ENCODE results near the gene FRY. TPM values are rescaled to one million over a fixed set of nuclear protein-coding genes. Genes with fewer than 3 reads are reported as not detected.

FRY gene
- total RNA-seq, 4 donors from 2014 or later: 32.0 to 111 (median 63.8) TPM

GRCh38 chr13:32016631-32017030 is 14.9 kb upstream of the FRY start:
- H3K27ac ChIP-seq: no peak overlapping the region
- DNase-seq: no peak
- H3K27me3 ChIP-seq: no peaks in the 10 kb centered on the region
- no peaks in the 10 kb centered on the region for H3K36me3 ChIP-seq
- intact Hi-C loops (cut with DNase I; ENCODE audit: low total_unique reads): no loop called here
- no peaks in the 10 kb centered on the region for H3K9me3 ChIP-seq
- no peak overlapping the region for H3K4me3 ChIP-seq
- no peaks in the 10 kb centered on the region for H3K4me1 ChIP-seq
- TF ChIP-seq, protein P1, sequence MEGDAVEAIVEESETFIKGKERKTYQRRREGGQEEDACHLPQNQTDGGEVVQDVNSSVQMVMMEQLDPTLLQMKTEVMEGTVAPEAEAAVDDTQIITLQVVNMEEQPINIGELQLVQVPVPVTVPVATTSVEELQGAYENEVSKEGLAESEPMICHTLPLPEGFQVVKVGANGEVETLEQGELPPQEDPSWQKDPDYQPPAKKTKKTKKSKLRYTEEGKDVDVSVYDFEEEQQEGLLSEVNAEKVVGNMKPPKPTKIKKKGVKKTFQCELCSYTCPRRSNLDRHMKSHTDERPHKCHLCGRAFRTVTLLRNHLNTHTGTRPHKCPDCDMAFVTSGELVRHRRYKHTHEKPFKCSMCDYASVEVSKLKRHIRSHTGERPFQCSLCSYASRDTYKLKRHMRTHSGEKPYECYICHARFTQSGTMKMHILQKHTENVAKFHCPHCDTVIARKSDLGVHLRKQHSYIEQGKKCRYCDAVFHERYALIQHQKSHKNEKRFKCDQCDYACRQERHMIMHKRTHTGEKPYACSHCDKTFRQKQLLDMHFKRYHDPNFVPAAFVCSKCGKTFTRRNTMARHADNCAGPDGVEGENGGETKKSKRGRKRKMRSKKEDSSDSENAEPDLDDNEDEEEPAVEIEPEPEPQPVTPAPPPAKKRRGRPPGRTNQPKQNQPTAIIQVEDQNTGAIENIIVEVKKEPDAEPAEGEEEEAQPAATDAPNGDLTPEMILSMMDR (IDR thresholded peaks at IDR 0.05): no peak
- TF ChIP-seq POLR2A (IDR thresholded peaks at IDR 0.05): no peak

DNA sequence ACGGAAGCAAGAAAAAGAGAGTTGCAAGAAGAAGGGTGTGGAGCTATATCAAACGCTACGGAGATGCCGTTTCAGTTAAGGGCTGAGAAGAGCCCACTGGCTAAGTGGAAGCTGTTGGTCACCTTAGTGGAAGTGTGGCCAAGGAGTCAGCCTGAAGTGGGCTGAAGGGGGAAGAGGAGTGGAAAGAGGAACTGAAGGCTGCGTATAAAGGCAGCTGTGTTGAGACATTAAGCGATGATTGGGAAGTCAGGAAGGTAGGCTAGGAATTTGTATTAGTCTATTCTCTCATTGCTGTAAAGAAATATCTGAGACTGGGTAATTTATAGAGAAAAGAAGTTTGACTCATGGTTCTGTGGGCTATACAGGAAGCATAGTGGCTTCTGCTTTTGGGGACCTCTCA is 14.1 kb upstream of the FRY start:
- intact Hi-C loops (cut with DNase I; ENCODE audit: low total_unique reads): no loop called here
- H3K27me3 ChIP-seq: no peaks in the 10 kb centered on the region
- no peak overlapping the region for H3K4me3 ChIP-seq
- no peaks in the 10 kb centered on the region for H3K9me3 ChIP-seq
- no peak overlapping the region for H3K27ac ChIP-seq
- TF ChIP-seq POLR2A (IDR thresholded peaks at IDR 0.05): no peak
- TF ChIP-seq, protein P1 (IDR thresholded peaks at IDR 0.05): no peak
- no peaks in the 10 kb centered on the region for H3K36me3 ChIP-seq
- no peaks in the 10 kb centered on the region for H3K4me1 ChIP-seq
- DNase-seq: no peak

- Histone ChIP-seq H3K4me3 (no peak overlapping the region), H3K27ac (no peak overlapping the region), H3K9me3 (no peaks in the 10 kb centered on the region), H3K4me1 (no peaks in the 10 kb centered on the region), H3K36me3 (no peaks in the 10 kb centered on the region), H3K27me3 (no peaks in the 10 kb centered on the region)
- intact Hi-C loops (cut with DNase I; ENCODE audit: low total_unique reads): no loop called here
- TF ChIP-seq POLR2A (IDR thresholded peaks at IDR 0.05): no peak
- TF ChIP-seq, protein P1 (IDR thresholded peaks at IDR 0.05): peak; percentile 61 to 71 (median 66)
- DNase-seq: peak; percentile 39 to 62
Observed at GRCh38 chr13:32019612-32020233, 11.9 kb upstream of the FRY start.

DNA sequence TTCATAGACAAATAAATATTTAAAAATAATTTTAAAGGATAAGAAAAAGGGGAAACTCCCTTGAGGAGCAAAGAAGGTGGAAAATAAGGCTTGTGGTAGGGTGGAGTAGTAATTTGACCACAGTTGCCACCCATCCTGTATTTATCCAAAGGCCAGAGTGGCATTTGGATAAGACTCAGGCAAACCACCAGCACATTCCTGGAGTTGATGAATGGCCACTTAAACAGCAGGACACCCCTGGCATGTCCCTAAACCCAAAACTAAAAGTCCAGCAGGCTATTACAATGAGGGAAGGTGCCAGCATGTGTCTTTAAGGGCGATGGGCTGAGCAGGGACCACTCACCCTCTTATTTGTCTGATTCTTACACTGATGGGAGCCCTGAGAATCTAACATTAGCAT is 9.8 kb upstream of the FRY start:
- no peaks in the 10 kb centered on the region for H3K4me1 ChIP-seq
- no peaks in the 10 kb centered on the region for H3K27me3 ChIP-seq
- peak overlapping the region; percentile 44 to 60 for H3K27ac ChIP-seq
- no peaks in the 10 kb centered on the region for H3K36me3 ChIP-seq
- intact Hi-C loops (cut with DNase I; ENCODE audit: low total_unique reads): no loop called here
- no peak for DNase-seq
- H3K9me3 ChIP-seq: no peaks in the 10 kb centered on the region
- no peak for TF ChIP-seq POLR2A (IDR thresholded peaks at IDR 0.05)
- TF ChIP-seq, protein P1 (IDR thresholded peaks at IDR 0.05): no peak
- H3K4me3 ChIP-seq: no peak overlapping the region

DNA sequence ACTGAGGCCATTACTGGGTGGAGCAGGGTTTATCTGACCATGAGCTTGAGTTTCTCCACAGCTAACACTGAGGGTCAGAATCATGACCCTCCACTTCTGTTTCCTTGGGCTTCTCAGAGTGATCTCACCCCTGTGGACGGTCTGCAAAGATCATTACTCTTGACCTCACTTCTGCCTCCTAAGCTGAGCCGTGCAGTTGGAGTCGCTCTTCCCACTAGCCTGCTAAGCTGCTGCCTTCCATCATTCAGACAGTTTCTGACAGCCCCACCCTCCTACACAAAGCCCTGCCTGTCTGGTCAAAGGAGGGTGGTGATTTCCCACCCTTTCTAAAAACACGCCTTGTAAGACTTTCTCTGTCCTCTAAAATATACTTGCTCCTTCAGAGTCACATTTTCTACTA is 9.3 kb upstream of the FRY start:
- intact Hi-C loops (cut with DNase I; ENCODE audit: low total_unique reads): no loop called here
- H3K9me3 ChIP-seq: no peaks in the 10 kb centered on the region

More for the DNA sequence above, 9.3 kb upstream of the FRY start:
- Histone ChIP-seq H3K27ac (peak overlapping the region; percentile 44 to 60), H3K4me1 (no peaks in the 10 kb centered on the region), H3K4me3 (no peak overlapping the region), H3K27me3 (no peaks in the 10 kb centered on the region), H3K36me3 (no peaks in the 10 kb centered on the region)
- TF ChIP-seq, protein P1 (IDR thresholded peaks at IDR 0.05): no peak
- TF ChIP-seq POLR2A (IDR thresholded peaks at IDR 0.05): no peak
- peak; percentile 49 for DNase-seq

All from uterus (tissue), 4 donors.